K562 (cell line): ENCODE results near the gene DPEP1. TPM values are rescaled to one million over a fixed set of nuclear protein-coding genes. Genes with fewer than 3 reads are reported as not detected.
A peak's percentile ranks its signal among the peaks of the same experiment; 100 is the strongest.

Experiments used
- CBX5 ChIP-seq: IDR thresholded peaks from 2 replicates; pipeline ENCODE4 v1.6.1; 2014; ENCODE audit warnings: low read depth, borderline replicate concordance
- CTBP1 ChIP-seq: fragments of 450-650 bp; IDR thresholded peaks from 2 replicates; pipeline ENCODE4 v1.6.1; 2016; ENCODE audit warnings: borderline replicate concordance
- FIP1L1 ChIP-seq: fragments of 200-400 bp; formaldehyde crosslinking; IDR thresholded peaks from 2 replicates; pipeline ENCODE4 v1.6.1; 2018; ENCODE audit warnings: mild to moderate bottlenecking, low read depth, low read length; ENCODE audit not compliant: poor library complexity, severe bottlenecking
- HDGF ChIP-seq: fragments of 450-650 bp; IDR thresholded peaks from 2 replicates; pipeline ENCODE4 v1.6.1; 2016
- HMBOX1 ChIP-seq: sonication (generic); IDR thresholded peaks from 2 replicates; pipeline ENCODE4 v1.6.1; 2016
- KAT7 ChIP-seq: sonication (generic); formaldehyde crosslinking; IDR thresholded peaks from 2 replicates; pipeline ENCODE4 v1.8.0; 2022; ENCODE audit warnings: missing genetic modification reagents, mild to moderate bottlenecking, borderline replicate concordance
- KLF1 ChIP-seq: fragments of 450-650 bp; IDR thresholded peaks from 2 replicates; pipeline ENCODE4 v1.6.1; 2016; ENCODE audit warnings: missing genetic modification characterization, missing compliant biosample characterization
- NELFE ChIP-seq: IDR thresholded peaks from 2 replicates; pipeline ENCODE4 v1.6.1; 2011; ENCODE audit warnings: mild to moderate bottlenecking; ENCODE audit not compliant: insufficient read depth, insufficient read length
- NFIC ChIP-seq: fragments of 450-650 bp; IDR thresholded peaks from 2 replicates; pipeline ENCODE4 v1.6.1; 2017; ENCODE audit warnings: mild to moderate bottlenecking, inconsistent platforms
- RHOXF2B ChIP-seq: fragments of 250-450 bp; sonication (Bioruptor Pico); conservative IDR thresholded peaks from 2 replicates; pipeline ENCODE4 v1.5.1; 2021
- RNF219 ChIP-seq: fragments of 250-450 bp; sonication (Bioruptor Pico); IDR thresholded peaks from 2 replicates; pipeline ENCODE4 v1.5.0; 2022; ENCODE audit warnings: mild to moderate bottlenecking
- SETDB1 ChIP-seq: IDR thresholded peaks from one replicate; pipeline ENCODE4 v1.6.1; 2012; ENCODE audit warnings: low read length, control low read depth, inconsistent platforms
- SMAD2 ChIP-seq: fragments of 150-350 bp; IDR thresholded peaks from 2 replicates; pipeline ENCODE4 v1.6.1; 2014; ENCODE audit warnings: low read depth, mild to moderate bottlenecking, low read length
- SPI1 ChIP-seq: IDR thresholded peaks from 2 replicates; pipeline ENCODE4 v1.6.1; 2011; ENCODE audit warnings: low read depth, low read length, control low read depth, borderline replicate concordance
- U2AF1 ChIP-seq: fragments of 200-400 bp; formaldehyde crosslinking; optimal IDR thresholded peaks from 2 replicates; pipeline ENCODE3; 2017; ENCODE audit warnings: mild to moderate bottlenecking, low read depth, low read length, moderate library complexity
- ZBTB49 ChIP-seq: sonication (generic); formaldehyde crosslinking; IDR thresholded peaks from 2 replicates; pipeline ENCODE4 v1.8.0; 2022; ENCODE audit warnings: missing genetic modification reagents, mild to moderate bottlenecking, borderline replicate concordance
- ZFPM2 ChIP-seq: fragments of 250-450 bp; sonication (Bioruptor Pico); IDR thresholded peaks from 2 replicates; pipeline ENCODE4 v1.5.1; 2022; ENCODE audit warnings: mild to moderate bottlenecking
- ZFX ChIP-seq: sonication (generic); formaldehyde crosslinking; IDR thresholded peaks from 2 replicates; pipeline ENCODE4 v1.8.0; 2022; ENCODE audit warnings: mild to moderate bottlenecking, missing genetic modification reagents, moderate library complexity
- ZNF184 ChIP-seq: sonication (generic); formaldehyde crosslinking; IDR thresholded peaks from 2 replicates; pipeline ENCODE4 v1.5.0; 2020; ENCODE audit warnings: missing genetic modification reagents
- ZNF282 ChIP-seq: sonication (generic); formaldehyde crosslinking; IDR thresholded peaks from 2 replicates; pipeline ENCODE4 v1.8.1; 2023; ENCODE audit warnings: missing genetic modification reagents
- ZNF583 ChIP-seq: fragments of 250-450 bp; sonication (Bioruptor Pico); IDR thresholded peaks from 2 replicates; pipeline ENCODE4 v1.4.0; 2020
- ZSCAN32 ChIP-seq: fragments of 450-650 bp; formaldehyde crosslinking; IDR thresholded peaks from 2 replicates; pipeline ENCODE4 v1.4.0; 2020; ENCODE audit warnings: mild to moderate bottlenecking, moderate library complexity
- polyA plus RNA-seq, 8 experiments: library from polyadenylated mRNA; depleted of rRNA in 4 of 8; stranded (reverse) in 5 of 8; unstranded in 3 of 8; fragments of >200 nt; fragmentation: Nextera tagmentation in 2 of 8; fragmentation: Illumina TruSeq in 1 of 8; extraction: Ambion mirVana in 2 of 8; extraction: Trizol in 1 of 8; gene quantifications; 2 replicates each; pipeline versions ENCODE4 v1.2.1 to v1.2.3, GENCODE V29; 2011 to 2014; ENCODE audit warnings: inconsistent platforms in 1 of 8, missing spikeins in 1 of 8
- total RNA-seq, 7 experiments: library from RNA; depleted of rRNA in 6 of 7; stranded (reverse); fragments of >200 nt in 6 of 7; fragmentation: Illumina TruSeq in 2 of 7; extraction: Trizol in 2 of 7; gene quantifications; 2 replicates each; pipeline versions ENCODE4 v1.2.1 to v1.2.3, GENCODE V29; 2011 to 2021; ENCODE audit warnings: low replicate concordance in 1 of 7
- TF ChIP-seq, protein P1 (sequence below): sonication (generic); formaldehyde crosslinking; IDR thresholded peaks from 2 replicates; pipeline ENCODE4 v1.8.0; 2023; ENCODE audit warnings: mild to moderate bottlenecking, missing genetic modification reagents

Gene DPEP1
- total and polyA plus RNA-seq, 9 of the 15 experiments (the other 6 are each of a cell fraction or from before 2014, with no cell fraction given) = 0.14 to 0.31 (median 0.20) TPM; not detected in 6

- no peak for TF ChIP-seq U2AF1
- TF ChIP-seq ZNF583 = no peak; the same call in 1 of the 2 replicates
- no peak for TF ChIP-seq HMBOX1
- TF ChIP-seq ZBTB49 = no peak
- TF ChIP-seq ZFX (CRISPR knock-in tag) = no peak; the same call in 1 of the 2 replicates
- no peak for TF ChIP-seq SETDB1
- TF ChIP-seq FIP1L1 = no peak
- TF ChIP-seq KAT7 (CRISPR knock-in tag) = 0 out of 2 replicates have a peak, but pooled peaks have one; percentile 41
- TF ChIP-seq ZFPM2 (CRISPR knock-in tag) = no peak
- no peak for TF ChIP-seq NELFE
- TF ChIP-seq RNF219 (CRISPR knock-in tag) = no peak
- TF ChIP-seq SMAD2 = no peak
- TF ChIP-seq ZSCAN32 = no peak
- TF ChIP-seq SPI1 = no peak
- no peak for TF ChIP-seq KLF1 (tag)
- TF ChIP-seq CBX5 = no peak
- TF ChIP-seq CTBP1 = no peak
- 0 out of 2 replicates have a peak, but pooled peaks have one; percentile 76 for TF ChIP-seq ZNF282 (CRISPR knock-in tag)
- TF ChIP-seq, protein P1, sequence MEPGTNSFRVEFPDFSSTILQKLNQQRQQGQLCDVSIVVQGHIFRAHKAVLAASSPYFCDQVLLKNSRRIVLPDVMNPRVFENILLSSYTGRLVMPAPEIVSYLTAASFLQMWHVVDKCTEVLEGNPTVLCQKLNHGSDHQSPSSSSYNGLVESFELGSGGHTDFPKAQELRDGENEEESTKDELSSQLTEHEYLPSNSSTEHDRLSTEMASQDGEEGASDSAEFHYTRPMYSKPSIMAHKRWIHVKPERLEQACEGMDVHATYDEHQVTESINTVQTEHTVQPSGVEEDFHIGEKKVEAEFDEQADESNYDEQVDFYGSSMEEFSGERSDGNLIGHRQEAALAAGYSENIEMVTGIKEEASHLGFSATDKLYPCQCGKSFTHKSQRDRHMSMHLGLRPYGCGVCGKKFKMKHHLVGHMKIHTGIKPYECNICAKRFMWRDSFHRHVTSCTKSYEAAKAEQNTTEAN = no peak
- no peak for TF ChIP-seq NFIC
- TF ChIP-seq HDGF = 0 out of 2 replicates have a peak, but pooled peaks have one; percentile 55
- TF ChIP-seq RHOXF2B = no peak
- TF ChIP-seq ZNF184 = no peak
These were observed 39.4 kb upstream of the DPEP1 start (continued) for GRCh38 chr16:89573826-89574680.
